GM12878 (cell line): ENCODE measurements around the gene NDC80.

Experiments
- BACH1 ChIP-seq: fragments of 450-650 bp; IDR thresholded peaks from 2 replicates; pipeline ENCODE4 v1.6.1; 2017; ENCODE audit warnings: mild to moderate bottlenecking, borderline replicate concordance
- FOXM1 ChIP-seq: IDR thresholded peaks from 2 replicates; pipeline ENCODE4 v1.6.1; 2012; ENCODE audit warnings: low read depth, mild to moderate bottlenecking, inconsistent platforms, low read length, moderate library complexity
- TF ChIP-seq, protein P1 (sequence below), 3 experiments: IDR thresholded peaks in 2 of 3; conservative IDR thresholded peaks in 1 of 3; 2 replicates each; pipeline ENCODE4 v1.5.1; 2011; ENCODE audit warnings: low read depth in 3 of 3, low read length in 3 of 3, mild to moderate bottlenecking in 3 of 3, control low read depth in 2 of 3, moderate library complexity in 2 of 3, inconsistent platforms in 1 of 3, mixed read lengths in 1 of 3; ENCODE audit not compliant: control insufficient read depth in 2 of 3, insufficient read depth in 1 of 3; ENCODE audit errors: extremely low read depth in 1 of 3

DNA sequence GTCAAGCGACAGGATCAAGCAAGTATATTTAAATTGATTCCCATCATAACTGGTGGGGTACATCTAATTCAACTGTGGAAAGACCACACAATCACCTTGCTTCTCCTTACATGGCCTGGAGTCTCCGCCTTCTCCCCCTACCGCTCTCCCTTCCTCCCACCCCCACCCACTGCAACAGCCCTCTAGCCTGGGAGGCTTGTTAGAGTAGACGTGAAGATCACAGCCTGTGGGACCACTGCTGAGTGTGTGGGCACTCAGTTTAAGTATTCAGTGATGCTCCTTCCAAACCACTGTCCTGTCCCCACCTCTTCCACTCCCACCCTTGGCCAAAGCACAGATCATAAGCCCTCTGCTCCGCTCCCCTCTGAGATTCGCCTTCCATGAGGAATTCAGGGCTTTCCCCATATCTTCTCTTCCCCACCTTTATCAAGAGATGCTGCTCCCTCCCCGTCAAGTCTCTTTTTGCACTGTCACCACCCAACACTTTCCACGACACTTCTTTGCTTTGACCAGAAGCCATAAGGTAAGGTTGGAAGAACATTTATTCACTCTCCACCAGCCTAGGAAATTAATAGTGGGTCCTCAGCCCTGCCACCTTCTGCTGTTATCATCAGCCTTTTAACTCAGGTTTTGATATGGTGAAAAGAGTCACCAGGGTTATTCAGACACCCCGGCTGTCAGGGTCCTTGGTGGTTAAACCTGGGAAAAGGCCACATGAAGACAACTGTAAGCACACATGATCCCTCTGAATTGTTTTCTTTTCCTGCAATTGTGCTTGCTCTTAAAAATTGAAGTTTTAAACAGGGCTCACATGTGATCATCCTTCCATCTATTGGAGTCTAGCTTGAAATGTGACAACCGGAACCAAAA is 1.8 kb upstream of the NDC80 start:
- no peak for TF ChIP-seq FOXM1
- TF ChIP-seq, protein P1, sequence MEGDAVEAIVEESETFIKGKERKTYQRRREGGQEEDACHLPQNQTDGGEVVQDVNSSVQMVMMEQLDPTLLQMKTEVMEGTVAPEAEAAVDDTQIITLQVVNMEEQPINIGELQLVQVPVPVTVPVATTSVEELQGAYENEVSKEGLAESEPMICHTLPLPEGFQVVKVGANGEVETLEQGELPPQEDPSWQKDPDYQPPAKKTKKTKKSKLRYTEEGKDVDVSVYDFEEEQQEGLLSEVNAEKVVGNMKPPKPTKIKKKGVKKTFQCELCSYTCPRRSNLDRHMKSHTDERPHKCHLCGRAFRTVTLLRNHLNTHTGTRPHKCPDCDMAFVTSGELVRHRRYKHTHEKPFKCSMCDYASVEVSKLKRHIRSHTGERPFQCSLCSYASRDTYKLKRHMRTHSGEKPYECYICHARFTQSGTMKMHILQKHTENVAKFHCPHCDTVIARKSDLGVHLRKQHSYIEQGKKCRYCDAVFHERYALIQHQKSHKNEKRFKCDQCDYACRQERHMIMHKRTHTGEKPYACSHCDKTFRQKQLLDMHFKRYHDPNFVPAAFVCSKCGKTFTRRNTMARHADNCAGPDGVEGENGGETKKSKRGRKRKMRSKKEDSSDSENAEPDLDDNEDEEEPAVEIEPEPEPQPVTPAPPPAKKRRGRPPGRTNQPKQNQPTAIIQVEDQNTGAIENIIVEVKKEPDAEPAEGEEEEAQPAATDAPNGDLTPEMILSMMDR (IDR thresholded peaks at IDR 0.05 in 2 of 3, conservative IDR thresholded peaks at IDR 0.05 in 1 of 3; ENCODE audit: control insufficient read depth in 2 of 3, extremely low read depth in 1 of 3, insufficient read depth in 1 of 3, low read depth in 3 of 3, low read length in 3 of 3): no peak
- TF ChIP-seq BACH1: no peak
